ENCODE results near the gene ARRB1.

DNA sequence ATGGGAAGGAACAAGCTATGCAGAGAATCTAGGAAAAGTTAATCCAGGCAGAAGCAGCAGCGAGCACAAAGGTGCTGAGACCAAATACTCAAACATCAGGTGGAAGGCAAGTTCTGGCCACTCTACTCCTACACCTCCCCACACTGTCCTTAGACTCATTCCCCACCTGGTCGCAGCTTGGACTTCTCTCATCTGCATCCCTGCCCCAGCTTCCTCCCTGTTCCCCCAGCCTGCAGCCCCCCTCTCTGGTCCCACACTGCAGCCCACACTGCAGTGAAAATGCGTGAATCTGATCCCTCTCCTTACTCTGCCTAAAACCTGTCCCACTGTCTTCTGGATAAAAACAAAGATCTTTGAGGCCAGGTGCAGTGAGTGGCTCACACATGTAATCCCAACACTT lies 101.8 kb downstream of the ARRB1 start:
- TF ChIP-seq CTCF (IDR thresholded peaks at IDR 0.05) (no peak), POLR2A (IDR thresholded peaks at IDR 0.05) (no peak)
